CD4-positive, alpha-beta T cell treated with Interferon gamma for 1 hour (primary cell): ENCODE measurements around the gene RAF1.
"Not testable (repeated sequence)": the region's sequence is repeated elsewhere in the genome, so short reads cannot be mapped to it uniquely, and the experiment has no call there.

Experiments used
- DNase-seq: peaks from one replicate; pipeline ENCODE4 v3.0.0-alpha.2; 2020

Gene RAF1

GRCh38 chr3:12675115-12675810 is 11.3 kb upstream of the RAF1 start:
- no peak for DNase-seq

- DNase-seq: not testable (repeated sequence)
Measured at GRCh38 chr3:12673956-12674736, 10.2 kb upstream of the RAF1 start.

DNA sequence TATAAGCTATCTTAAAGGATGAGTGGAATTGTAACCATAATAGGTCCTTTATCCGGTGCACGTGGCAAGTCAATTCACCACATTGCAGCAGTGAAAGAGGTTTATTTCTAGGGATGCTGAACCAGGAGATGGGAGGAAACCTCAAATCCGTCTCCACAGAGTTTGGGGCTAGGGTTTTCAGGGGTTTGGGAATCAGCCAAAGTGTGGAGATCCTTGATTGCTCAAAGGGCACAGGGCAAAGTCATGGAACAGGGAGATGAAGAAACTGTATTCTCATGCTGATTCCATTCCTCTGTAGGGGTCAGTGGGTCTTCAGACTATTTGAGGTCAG is 7.2 kb upstream of the RAF1 start:
- DNase-seq: no peak

GRCh38 chr3:12670365-12671119 is 6.6 kb upstream of the RAF1 start:
- no peak for DNase-seq

GRCh38 chr3:12663401-12663935 is 449 bp downstream of the RAF1 start:
- no peak for DNase-seq

DNA sequence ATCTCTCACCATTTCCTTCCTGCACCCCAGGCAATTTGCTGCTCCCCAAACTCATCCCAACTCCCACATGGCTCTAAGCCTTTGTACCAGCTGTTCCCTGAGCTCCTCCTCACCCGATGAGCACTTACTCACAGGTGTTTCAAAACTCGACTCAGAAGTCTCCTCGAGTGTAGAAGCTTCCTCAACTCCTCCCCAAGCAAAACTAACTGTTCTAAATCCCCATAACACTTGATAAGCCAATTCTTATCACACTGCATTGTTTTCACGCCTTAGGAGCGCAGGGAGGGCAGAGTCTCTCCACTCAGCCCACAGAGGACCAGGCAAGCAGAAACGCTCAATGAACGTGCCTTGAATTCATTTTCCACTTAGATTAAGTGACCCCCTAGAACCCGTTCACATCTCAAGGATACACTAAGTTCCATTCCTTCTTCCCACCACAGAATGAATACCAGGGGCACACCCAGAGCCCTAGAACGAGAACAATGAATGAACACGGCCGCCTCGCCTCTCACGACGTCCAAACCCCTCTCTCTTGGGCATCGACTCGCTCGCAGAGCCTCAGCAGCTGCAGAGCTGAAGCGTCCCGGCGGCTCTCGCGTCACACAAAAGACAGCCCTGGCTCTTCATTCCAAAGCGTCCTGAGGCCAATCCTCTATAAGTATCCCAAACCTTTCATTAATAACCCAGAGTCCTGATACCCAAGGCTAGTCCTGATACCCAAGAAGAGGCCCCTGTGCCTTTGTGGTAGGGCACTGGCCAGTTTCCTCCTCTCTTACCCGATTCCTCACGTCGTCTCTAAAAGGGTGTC is 1.1 kb downstream of the RAF1 start:
- DNase-seq: no peak

- no peak for DNase-seq
Measured at GRCh38 chr3:12661926-12662592, 1.9 kb downstream of the RAF1 start.

- DNase-seq: not testable (repeated sequence)
Measured at GRCh38 chr3:12661375-12661774, 2.5 kb downstream of the RAF1 start.

DNA sequence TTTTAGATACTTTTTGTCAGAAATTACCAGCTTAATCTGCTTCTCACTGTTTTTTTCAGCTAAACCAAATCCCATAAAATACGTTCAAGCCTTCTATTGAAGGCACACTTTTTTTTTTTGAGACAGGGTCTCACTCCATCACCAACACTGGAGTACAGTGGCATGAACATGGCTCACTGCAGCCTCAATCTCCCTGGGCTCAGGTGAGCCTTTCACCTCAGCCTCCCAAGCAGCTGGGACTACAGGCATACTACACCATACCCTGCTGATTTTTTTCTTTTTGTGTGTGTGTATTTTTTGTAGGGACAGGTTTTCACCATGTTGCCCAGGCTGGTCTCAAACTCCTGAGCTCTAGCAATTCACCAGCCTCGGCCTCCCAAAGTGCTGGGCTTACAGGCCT is 3.7 kb downstream of the RAF1 start:
- DNase-seq: no peak

GRCh38 chr3:12659316-12660015 is 4.5 kb downstream of the RAF1 start:
- DNase-seq: no peak

DNA sequence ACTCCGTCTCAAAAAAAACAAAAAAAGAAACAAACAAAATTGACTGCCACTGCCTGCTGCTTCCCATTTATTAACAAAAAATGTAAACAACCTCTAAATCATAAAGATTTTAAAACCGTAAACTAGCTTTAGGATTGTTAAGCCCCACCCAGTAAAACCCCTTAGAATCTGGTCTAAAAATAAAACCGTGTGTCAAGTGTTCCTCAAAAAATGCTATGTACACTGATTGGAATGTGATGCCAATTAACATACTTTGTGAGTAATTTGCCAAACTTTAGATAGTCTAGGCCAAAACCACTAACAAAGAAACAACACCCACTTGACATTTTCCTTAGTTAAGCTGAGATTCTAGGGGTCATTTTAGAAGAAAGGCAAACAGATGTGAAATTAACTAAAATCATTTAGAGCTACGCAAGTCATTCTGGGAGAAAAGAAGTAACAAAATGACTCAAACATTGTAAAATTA is 5.3 kb downstream of the RAF1 start:
- DNase-seq: no peak

GRCh38 chr3:12656850-12657249 is 7.1 kb downstream of the RAF1 start:
- no peak for DNase-seq

DNA sequence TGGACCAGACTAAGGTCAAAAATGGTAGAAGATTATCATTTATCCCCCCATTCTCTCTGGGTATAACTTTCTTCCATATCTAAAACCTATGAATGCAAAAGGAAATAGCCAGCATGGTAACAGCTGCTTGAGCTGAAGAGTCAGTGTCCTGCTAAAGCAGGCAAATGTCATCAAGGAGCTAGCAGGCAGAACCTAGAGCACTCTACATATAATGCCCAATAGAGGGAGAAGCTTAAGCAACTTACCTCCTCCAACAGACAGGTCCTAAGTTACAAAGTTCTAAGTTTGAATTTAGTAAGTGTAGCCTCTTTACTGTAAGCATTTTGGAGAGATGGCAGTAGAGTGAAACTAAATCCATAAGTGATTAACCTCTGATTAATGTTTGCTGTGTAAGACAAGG is 7.7 kb downstream of the RAF1 start:
- no peak for DNase-seq

DNA sequence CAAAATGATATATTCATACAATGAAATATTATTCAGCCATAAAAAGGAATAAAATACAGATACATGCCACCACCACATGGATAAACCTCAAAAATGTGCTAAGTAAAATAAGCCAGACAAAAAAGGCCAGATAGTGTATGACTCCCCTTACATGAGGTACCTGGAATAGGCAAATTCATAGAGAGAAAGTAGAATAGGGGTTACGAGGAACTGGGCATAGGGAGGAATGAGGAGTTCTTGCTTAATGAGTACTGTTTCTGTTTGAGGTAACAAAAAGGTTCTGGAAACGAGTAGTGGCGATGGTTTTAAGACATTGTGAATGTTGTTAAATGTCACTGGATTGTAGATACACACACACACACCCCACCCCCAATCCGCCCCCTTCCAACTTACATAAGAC is 8.2 kb downstream of the RAF1 start:
- no peak for DNase-seq

DNA sequence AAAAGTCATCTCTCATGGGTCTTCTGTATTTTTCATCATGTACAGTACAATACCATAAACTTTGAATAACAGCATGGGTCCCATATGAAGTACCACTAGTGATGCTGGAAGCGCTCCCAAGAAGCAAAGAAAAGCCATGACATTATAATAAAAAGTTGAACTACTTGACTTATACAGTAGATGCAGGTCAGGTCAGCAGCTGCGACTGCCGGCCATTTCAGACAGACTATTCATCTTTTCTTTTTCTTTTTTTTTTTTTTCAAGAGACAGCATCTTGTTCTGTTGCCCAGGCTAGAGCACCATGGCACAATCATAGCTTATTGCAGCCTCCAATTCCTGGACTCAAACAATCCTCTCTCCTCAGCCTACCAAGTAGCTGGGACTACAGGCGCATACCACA is 10.2 kb downstream of the RAF1 start:
- no peak for DNase-seq

GRCh38 chr3:12648384-12648959 is 15.4 kb downstream of the RAF1 start:
- DNase-seq: no peak

DNA sequence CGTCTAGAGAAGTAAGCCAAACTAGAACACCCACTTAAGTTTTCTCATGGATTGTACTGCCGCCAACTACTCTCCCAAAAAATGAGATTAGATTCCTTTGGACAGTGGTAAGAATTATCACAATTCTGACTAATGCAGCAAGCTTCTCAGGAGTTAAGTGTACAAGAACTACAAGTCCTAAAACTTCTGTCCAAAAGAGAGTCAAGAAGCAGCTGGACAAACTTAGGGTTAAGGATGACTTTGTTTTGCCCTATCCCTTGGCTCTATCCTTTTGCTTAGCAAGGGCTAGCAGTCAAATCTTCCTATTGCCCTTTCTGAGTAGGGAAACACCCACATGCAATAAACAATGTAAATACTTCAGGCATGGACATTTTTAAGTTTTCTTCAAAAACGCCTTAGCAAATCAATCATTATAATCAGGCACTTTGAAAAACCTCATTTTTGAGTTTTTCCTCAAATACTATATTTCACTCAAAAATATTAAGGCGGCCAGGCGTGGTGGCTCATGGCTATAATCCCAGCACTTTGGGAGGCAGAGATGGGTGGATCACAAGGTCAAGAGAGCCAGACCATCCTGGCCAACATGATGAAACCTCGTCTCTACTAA is 19.5 kb downstream of the RAF1 start:
- DNase-seq: no peak

DNA sequence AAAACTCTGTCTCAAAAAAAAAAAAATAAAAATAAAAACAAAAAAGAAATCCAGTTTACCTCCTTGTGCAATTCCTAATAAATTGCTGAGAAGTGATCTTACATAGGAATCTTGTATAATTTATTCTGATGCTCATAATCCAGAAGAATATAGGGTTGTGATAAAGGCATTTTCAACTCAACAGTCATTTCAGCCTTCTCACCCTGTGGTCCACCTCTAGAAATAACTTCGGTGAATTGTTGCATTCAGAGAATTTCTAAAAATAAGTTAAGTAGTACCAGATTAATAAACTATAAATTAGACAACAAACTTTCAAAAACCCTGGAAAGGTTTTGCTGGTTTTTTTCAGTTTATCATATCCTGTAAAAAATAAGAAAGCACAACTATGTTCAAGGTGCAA is 20.2 kb downstream of the RAF1 start:
- DNase-seq: no peak

DNA sequence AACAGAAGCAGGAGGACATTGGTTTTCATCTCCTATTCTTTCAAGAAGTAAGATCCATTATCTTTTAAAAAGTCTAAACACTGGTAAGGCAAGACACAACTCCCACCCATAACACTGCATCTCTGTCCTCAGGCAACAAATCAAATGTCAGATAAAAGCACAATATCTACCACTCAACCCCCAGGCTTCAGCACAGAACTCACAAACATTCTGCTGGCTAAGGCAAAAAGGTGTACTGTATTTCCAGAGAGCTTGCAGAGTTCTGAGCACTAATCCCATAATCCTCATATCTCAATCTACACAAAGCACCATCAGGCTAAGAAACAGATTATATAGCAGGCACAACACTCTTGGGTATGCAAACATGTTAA is 20.9 kb downstream of the RAF1 start:
- no peak for DNase-seq

DNA sequence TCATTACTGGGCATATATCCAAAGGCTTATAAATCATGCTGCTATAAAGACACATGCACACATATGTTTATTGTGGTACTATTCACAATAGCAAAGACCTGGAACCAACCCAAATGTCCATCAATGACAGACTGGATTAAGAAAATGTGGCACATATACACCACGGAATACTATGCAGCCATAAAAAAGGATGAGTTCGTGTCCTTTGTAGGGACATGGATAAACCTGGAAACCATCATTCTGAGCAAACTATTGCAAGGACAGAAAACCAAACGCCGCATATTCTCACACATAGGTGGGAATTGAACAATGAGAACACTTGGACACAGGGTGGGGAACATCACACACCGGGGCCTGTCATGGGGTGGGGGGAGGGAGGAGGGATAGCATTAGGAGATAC is 23.1 kb downstream of the RAF1 start:
- DNase-seq: not testable (repeated sequence)

DNA sequence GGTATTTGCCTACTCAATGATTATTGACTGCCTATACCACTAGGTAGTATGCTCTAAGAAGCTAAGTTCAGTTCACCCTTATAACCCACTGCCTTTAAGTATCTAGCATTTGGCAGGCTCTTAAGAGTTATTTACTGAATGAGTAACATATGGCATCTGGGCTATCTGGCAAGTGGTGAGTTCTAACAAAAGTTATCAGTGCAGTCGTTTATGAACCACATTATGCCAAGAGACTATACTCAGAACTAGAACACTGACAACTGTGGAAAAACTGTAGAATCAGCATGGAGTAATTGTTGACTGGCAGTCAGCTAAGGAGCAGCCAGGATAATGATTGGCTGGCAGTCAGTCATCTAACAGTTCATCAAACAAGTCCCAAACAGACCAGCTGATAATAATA is 25.8 kb downstream of the RAF1 start:
- no peak for DNase-seq
